Thyroid gland (tissue), 4 donors: ENCODE data around the gene KYAT1.

Experiments used
- POLR2A ChIP-seq, 2 donors: fragments of 450-650 bp; IDR thresholded peaks; one replicate each; pipeline ENCODE4 v1.6.1; 2017; ENCODE audit warnings: antibody characterized with exemption in 2 of 2, mild to moderate bottlenecking in 2 of 2, moderate library complexity in 1 of 2
- TF ChIP-seq, protein P1 (sequence below), 6 experiments: fragments of 200-600 bp in 3 of 6; fragments of 450-650 bp in 3 of 6; sonication (generic) in 3 of 6; IDR thresholded peaks; one replicate each; pipeline ENCODE4 v1.5.1; 2016 to 2019; ENCODE audit warnings: antibody characterized with exemption in 6 of 6, mild to moderate bottlenecking in 2 of 6, inconsistent platforms in 1 of 6, moderate library complexity in 1 of 6

GRCh38 chr9:128906741-128907140 is 25.0 kb upstream of the KYAT1 start:
- TF ChIP-seq, protein P1, sequence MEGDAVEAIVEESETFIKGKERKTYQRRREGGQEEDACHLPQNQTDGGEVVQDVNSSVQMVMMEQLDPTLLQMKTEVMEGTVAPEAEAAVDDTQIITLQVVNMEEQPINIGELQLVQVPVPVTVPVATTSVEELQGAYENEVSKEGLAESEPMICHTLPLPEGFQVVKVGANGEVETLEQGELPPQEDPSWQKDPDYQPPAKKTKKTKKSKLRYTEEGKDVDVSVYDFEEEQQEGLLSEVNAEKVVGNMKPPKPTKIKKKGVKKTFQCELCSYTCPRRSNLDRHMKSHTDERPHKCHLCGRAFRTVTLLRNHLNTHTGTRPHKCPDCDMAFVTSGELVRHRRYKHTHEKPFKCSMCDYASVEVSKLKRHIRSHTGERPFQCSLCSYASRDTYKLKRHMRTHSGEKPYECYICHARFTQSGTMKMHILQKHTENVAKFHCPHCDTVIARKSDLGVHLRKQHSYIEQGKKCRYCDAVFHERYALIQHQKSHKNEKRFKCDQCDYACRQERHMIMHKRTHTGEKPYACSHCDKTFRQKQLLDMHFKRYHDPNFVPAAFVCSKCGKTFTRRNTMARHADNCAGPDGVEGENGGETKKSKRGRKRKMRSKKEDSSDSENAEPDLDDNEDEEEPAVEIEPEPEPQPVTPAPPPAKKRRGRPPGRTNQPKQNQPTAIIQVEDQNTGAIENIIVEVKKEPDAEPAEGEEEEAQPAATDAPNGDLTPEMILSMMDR (IDR thresholded peaks at IDR 0.05), result no peak
- TF ChIP-seq POLR2A (IDR thresholded peaks at IDR 0.05), result no peak
